ENCODE measurements around the gene CCDC186. TPM values are rescaled to one million over a fixed set of nuclear protein-coding genes. Genes with fewer than 3 reads are reported as not detected.
A peak's percentile ranks its signal among the peaks of the same experiment; 100 is the strongest.
"Not testable (repeated sequence)": the region's sequence is repeated elsewhere in the genome, so short reads cannot be mapped to it uniquely, and the experiment has no call there.

The CCDC186 gene
- total RNA-seq, 2 donors from 2014 or later, result 17.3 to 19.3 TPM

DNA sequence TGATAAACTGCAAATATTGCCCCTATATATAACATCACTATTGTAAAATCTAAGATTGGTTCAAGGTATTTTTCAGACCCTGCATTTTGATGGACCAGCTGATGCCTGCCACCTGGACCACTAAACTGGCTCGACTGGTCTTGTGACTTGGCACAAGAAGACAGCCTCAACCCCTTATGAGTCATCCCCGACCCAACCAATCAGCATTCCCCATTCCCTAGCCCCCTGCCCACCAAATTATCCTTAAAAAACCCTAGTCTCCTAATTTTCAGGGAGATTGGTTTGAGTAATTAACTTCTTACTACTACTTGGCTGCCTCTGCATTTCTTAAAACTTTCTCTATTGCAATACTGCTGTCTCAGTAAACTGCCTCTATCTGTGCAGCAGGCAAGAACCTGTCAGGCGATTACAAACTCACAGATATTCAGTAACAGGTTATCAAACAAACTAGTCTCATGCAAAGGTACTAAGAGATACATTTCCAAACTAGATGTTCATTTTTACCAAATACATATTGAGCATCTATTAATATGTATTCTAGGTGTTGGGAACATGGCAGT is 5.5 kb downstream of the CCDC186 start:
- ATAC-seq (replicated peaks in 1 of 2) (no peak), DNase-seq (no peak)
- peaks cover 3 to 16% of the 10 kb centered on the region in 2 donors for H3K36me3 Mint-ChIP-seq (ENCODE audit: insufficient read depth in 2 of 2)
- peaks cover 2 to 4% of the 10 kb centered on the region in 2 donors for H3K9me3 Mint-ChIP-seq
- H3K27me3 Mint-ChIP-seq (ENCODE audit: low read depth), result no peaks in the 10 kb centered on the region
- no peak overlapping the region for H3K27ac Mint-ChIP-seq
- H3K4me3 Mint-ChIP-seq, result no peak overlapping the region
- H3K4me1 Mint-ChIP-seq (ENCODE audit: low read depth), result peaks cover 46% of the 10 kb centered on the region

DNA sequence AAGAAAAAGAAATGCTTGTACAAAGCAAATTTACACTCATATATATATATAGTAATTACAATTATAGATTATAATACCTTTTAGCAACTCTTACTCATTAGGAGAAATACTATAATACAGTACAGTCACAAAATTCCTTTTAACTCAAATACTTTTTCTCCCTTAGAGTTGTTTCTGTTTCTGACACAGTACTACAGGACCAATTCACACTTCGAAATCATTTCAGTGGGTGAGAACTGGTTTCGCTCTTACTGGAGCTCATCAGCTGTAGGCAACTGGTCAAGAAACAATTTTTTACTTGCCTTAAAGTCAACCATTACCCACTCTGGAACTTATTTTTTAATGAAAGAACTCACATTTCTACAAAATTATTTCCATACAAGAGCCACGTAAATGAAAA is 6.0 kb downstream of the CCDC186 start:
- DNase-seq (no peak), ATAC-seq (replicated peaks in 1 of 2) (peak in 1 of 2 donors; percentile 61)
- no peak overlapping the region for H3K27ac Mint-ChIP-seq
- no peak overlapping the region for H3K4me3 Mint-ChIP-seq
- H3K27me3 Mint-ChIP-seq (ENCODE audit: low read depth), result no peaks in the 10 kb centered on the region
- peaks cover 3 to 16% of the 10 kb centered on the region in 2 donors for H3K36me3 Mint-ChIP-seq (ENCODE audit: insufficient read depth in 2 of 2)
- H3K9me3 Mint-ChIP-seq, result peaks cover 2 to 4% of the 10 kb centered on the region in 2 donors
- H3K4me1 Mint-ChIP-seq (ENCODE audit: low read depth), result peaks cover 49% of the 10 kb centered on the region

DNA sequence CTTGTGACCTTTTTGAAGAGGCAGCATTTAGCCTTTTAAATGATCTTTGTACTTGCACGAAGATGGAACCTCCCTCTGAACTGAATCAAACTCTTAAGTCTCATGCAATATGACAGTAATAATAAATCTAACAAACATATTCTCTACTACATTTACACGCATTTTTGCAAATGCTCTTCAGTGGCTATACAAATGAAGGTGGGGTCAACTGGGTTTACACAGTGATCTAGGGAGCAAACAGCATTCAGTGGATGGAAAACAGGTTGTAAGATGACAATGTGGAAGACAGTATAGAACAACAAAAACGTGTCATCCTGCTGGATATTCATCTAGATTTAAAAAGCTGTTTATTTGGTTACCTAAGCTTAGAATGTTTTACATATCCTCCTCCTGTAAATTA is 7.5 kb downstream of the CCDC186 start:
- peaks cover 2 to 4% of the 10 kb centered on the region in 2 donors for H3K9me3 Mint-ChIP-seq
- no peak overlapping the region for H3K4me3 Mint-ChIP-seq
- H3K36me3 Mint-ChIP-seq (ENCODE audit: insufficient read depth in 2 of 2), result peaks cover 3 to 16% of the 10 kb centered on the region in 2 donors
- no peak for DNase-seq
- no peak overlapping the region for H3K27ac Mint-ChIP-seq
- H3K4me1 Mint-ChIP-seq (ENCODE audit: low read depth), result peaks cover 35% of the 10 kb centered on the region
- ATAC-seq (replicated peaks in 1 of 2), result no peak
- no peaks in the 10 kb centered on the region for H3K27me3 Mint-ChIP-seq (ENCODE audit: low read depth)

DNA sequence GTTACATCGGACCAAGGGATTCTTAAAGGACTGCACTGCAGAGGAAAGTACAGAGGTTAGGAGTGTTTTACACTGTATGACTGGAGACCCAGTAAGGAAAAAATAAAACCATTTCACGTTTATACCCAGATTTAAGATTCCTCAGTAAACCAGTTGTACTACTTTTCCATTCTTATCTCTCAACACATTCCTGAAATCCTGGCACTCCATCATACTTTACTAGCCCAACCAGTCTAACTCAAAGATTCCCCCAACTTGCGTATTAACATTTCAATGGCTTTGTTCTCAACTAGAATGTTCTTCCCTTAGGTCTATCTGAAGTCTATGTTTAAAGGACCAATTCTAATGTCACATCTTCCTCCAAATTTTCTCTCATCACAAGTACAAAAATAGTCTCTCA is 8.0 kb downstream of the CCDC186 start:
- no peaks in the 10 kb centered on the region for H3K27me3 Mint-ChIP-seq (ENCODE audit: low read depth)
- peaks cover 34% of the 10 kb centered on the region for H3K4me1 Mint-ChIP-seq (ENCODE audit: low read depth)
- no peak for DNase-seq
- ATAC-seq (replicated peaks in 1 of 2), result no peak
- H3K36me3 Mint-ChIP-seq (ENCODE audit: insufficient read depth in 2 of 2), result peaks cover 3 to 16% of the 10 kb centered on the region in 2 donors
- peaks cover 2 to 4% of the 10 kb centered on the region in 2 donors for H3K9me3 Mint-ChIP-seq
- H3K27ac Mint-ChIP-seq, result no peak overlapping the region
- H3K4me3 Mint-ChIP-seq, result no peak overlapping the region

DNA sequence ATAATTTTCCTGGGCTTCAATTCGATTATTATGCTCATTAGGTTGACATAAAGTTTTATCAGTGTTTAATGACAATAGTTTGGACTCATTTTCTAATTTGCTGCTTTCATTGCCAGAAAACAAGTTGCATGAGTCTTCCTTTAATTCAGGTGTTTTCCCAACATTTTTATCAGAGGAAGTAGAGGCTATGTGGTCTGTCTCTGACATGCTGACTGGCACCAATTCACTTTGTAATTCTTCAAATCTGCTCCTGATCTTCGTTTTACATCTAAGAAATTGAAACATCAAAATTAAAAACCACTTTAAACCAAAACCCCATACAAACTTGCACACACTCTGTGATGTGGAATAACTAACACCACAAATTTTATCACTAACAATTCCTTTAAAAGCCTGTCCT is 10.9 kb downstream of the CCDC186 start:
- no peaks in the 10 kb centered on the region for H3K27me3 Mint-ChIP-seq (ENCODE audit: low read depth)
- ATAC-seq (replicated peaks in 1 of 2) (no peak), DNase-seq (no peak)
- no peak overlapping the region for H3K4me3 Mint-ChIP-seq
- H3K4me1 Mint-ChIP-seq (ENCODE audit: low read depth), result peaks cover 21% of the 10 kb centered on the region
- H3K27ac Mint-ChIP-seq, result peak overlapping the region; percentile 40
- H3K36me3 Mint-ChIP-seq (ENCODE audit: insufficient read depth in 2 of 2), result peaks cover 1 to 8% of the 10 kb centered on the region in 2 donors
- H3K9me3 Mint-ChIP-seq, result no peaks in the 10 kb centered on the region

DNA sequence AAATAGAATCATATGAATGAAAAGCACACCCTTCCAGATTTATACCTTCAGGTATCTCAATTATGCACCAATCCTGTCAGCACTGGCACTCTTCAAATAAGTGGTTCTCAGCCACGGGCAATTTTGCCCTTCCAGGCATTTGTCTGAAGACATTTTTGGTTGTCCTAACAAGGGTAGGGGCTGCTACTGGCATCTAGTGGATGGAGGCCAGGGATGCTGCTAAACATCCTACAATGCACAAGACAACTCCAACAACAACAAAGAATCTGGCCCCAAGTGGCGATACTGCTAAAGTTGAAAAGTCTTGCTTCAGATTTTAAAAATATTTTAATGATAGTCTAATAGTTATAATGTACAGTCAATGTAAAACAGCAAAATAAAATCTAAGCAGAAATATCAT is 16.1 kb downstream of the CCDC186 start:
- ATAC-seq (replicated peaks in 1 of 2) (no peak), DNase-seq (no peak)
- H3K36me3 Mint-ChIP-seq (ENCODE audit: insufficient read depth in 2 of 2), result peaks cover 0 to 2% of the 10 kb centered on the region in 2 donors
- no peak overlapping the region for H3K27ac Mint-ChIP-seq
- H3K9me3 Mint-ChIP-seq, result no peaks in the 10 kb centered on the region
- H3K4me3 Mint-ChIP-seq, result no peak overlapping the region
- peaks cover under 1% of the 10 kb centered on the region for H3K4me1 Mint-ChIP-seq (ENCODE audit: low read depth)
- no peaks in the 10 kb centered on the region for H3K27me3 Mint-ChIP-seq (ENCODE audit: low read depth)

DNA sequence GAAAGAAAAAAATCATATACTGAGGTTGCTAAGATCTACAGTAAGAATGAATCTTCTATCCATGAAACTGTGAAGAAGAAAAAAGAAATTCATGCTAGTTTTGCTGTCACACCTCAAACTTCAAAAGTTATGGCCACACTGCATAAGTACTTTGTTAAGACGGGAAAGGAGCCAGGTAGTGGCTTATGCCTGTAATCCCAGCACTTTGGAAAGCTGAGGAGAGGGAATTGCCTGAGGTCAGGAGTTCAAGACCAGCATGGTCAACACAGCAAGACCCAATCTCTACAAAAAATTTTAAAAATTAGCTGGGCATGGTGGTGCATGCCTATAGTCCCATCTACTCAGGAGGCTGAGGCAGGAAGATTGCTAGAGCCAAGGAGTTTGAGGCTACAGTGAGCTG is 22.1 kb downstream of the CCDC186 start:
- Mint-ChIP-seq H3K4me1 (ENCODE audit: low read depth) (peaks cover 3% of the 10 kb centered on the region), H3K27ac (peak overlapping the region; percentile 63), H3K36me3 (ENCODE audit: insufficient read depth in 2 of 2) (peaks cover 2 to 12% of the 10 kb centered on the region in 2 donors), H3K27me3 (ENCODE audit: low read depth) (no peaks in the 10 kb centered on the region), H3K9me3 (no peaks in the 10 kb centered on the region), H3K4me3 (no peak overlapping the region)
- DNase-seq (no peak), ATAC-seq (replicated peaks in 1 of 2) (no peak)

DNA sequence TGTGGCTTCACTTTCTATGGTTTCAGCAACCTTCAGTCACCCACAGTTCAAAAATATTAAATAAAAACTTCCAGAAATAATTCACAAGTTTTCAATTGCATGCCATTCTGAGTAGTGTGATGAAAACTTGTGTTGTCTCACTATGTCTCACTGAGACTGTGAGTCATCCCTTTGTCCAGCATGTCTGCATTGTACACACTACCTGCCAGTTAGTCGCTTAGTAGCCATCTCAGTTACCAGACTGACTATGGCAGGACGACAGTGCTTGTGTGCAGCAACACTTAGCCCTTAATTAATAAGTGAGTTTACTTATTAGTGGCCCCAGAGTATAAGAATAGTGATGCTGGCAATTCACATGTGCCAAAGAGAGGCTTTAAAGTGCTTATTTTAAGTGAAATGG is 22.5 kb downstream of the CCDC186 start:
- H3K9me3 Mint-ChIP-seq, result no peaks in the 10 kb centered on the region
- peak; percentile 31 to 79 for ATAC-seq (replicated peaks in 1 of 2)
- peaks cover 3% of the 10 kb centered on the region for H3K4me1 Mint-ChIP-seq (ENCODE audit: low read depth)
- no peaks in the 10 kb centered on the region for H3K27me3 Mint-ChIP-seq (ENCODE audit: low read depth)
- H3K4me3 Mint-ChIP-seq, result no peak overlapping the region
- DNase-seq, result no peak
- H3K27ac Mint-ChIP-seq, result no peak overlapping the region
- peaks cover 2 to 12% of the 10 kb centered on the region in 2 donors for H3K36me3 Mint-ChIP-seq (ENCODE audit: insufficient read depth in 2 of 2)

DNA sequence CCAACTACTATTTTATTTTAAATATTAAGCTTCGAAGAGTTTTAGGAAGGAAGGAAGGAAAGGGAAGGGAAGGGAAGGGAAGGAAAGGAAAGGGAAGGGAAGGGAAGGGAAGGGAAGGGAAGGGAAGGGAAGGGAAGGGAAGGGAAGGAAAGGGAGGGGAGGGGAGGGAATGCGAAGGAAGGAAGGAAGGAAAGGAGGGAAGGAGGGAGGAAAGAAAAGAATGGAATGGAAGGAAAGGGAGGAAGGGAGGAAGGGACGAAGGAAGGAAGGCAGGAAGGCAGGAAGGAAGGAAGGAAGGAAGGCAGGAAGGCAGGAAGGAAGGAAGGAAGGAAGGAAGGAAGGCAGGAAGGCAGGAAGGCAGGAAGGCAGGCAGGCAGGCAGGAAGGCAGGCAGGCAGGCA is 24.5 kb downstream of the CCDC186 start:
- not testable (repeated sequence) for ATAC-seq (replicated peaks in 1 of 2); H3K4me1 Mint-ChIP-seq (ENCODE audit: low read depth); H3K4me3 Mint-ChIP-seq; H3K27me3 Mint-ChIP-seq (ENCODE audit: low read depth); H3K9me3 Mint-ChIP-seq; H3K27ac Mint-ChIP-seq; DNase-seq
- peaks cover 2 to 14% of the 10 kb centered on the region in 2 donors for H3K36me3 Mint-ChIP-seq (ENCODE audit: insufficient read depth in 2 of 2)

DNA sequence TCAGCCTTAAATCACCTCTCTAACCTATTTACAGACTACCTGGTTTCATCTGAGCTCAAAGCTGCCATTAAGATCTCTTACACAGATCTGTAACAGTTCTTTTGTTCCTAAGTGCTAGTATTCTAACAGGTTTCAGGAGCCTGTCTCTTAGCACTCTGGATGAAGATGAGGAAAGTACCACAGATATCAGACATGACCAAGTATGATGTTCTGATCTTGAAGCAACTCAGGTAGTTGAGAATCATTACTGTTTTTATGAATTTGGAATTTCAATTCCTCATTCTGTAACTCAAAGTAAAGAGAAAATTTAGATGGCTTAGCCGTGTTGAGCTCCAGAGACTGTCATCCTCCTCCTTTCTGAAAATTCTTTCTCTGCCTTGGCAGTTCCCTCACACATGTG is 30.8 kb downstream of the CCDC186 start:
- Mint-ChIP-seq H3K27me3 (ENCODE audit: low read depth) (no peaks in the 10 kb centered on the region), H3K9me3 (no peaks in the 10 kb centered on the region), H3K27ac (no peak overlapping the region), H3K4me1 (ENCODE audit: low read depth) (no peaks in the 10 kb centered on the region), H3K4me3 (no peak overlapping the region), H3K36me3 (ENCODE audit: insufficient read depth in 2 of 2) (peaks cover 3 to 13% of the 10 kb centered on the region in 2 donors)
- DNase-seq (no peak), ATAC-seq (replicated peaks in 1 of 2) (no peak)

DNA sequence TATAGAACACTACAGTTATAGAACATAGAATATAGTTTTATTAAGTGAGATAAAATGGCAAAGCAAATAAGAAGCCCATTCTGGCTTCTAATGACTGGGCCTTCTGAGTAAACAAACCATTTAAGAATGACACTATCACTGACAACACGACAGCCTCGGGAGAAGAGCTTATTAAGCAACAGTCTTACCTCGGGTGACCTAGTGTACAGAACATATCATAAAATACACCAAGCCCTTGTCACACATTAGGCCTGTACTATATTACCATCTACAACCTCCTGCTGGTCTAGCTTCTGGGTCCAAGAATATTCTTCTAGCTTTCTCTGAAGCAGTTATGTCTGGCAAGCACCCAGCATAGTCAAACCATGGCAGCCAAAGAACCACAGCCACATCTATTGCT is 32.0 kb downstream of the CCDC186 start:
- no peaks in the 10 kb centered on the region for H3K9me3 Mint-ChIP-seq
- no peak overlapping the region for H3K4me3 Mint-ChIP-seq
- H3K36me3 Mint-ChIP-seq (ENCODE audit: insufficient read depth in 2 of 2), result peaks cover 3 to 5% of the 10 kb centered on the region in 2 donors
- no peaks in the 10 kb centered on the region for H3K4me1 Mint-ChIP-seq (ENCODE audit: low read depth)
- H3K27me3 Mint-ChIP-seq (ENCODE audit: low read depth), result no peaks in the 10 kb centered on the region
- no peak for DNase-seq
- no peak overlapping the region for H3K27ac Mint-ChIP-seq
- ATAC-seq (replicated peaks in 1 of 2), result no peak

DNA sequence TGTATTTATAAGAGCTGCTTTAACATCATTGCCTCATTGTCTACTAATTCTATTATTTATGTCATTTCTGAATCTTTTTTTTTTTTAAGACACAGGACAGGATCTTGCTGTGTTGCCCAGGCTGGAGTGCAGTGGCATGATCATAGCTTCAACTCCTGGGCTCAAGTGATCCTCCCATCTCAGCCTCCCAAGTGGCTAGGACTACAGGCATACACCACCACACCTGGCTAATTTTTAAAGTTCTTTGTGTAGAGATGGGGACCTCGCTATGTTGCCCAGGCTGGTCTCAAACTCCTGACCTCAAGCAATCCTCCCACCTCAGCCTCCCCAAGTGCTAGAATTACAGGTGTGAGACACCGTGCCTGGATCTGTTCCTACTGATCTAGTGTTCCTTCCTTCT is 33.2 kb downstream of the CCDC186 start:
- H3K27ac Mint-ChIP-seq, result not testable (repeated sequence)

DNA sequence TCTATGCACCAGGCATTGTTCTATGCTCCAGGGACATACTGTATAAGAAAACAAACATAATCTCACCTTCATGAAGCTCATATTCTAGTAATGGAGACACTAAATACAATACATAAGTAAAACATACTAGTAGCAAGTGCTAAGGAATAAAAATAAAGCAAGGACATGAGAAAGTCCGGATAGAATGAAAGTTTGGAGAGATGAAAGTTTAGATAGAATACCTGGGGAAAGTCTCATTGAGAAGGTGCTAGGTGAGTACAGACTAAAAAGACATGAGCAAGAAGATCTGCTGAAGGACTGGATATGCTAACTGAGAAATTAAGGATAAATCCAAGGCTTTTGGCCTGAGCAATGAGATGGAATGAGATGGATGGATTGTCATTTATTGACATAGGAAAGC is 34.0 kb downstream of the CCDC186 start:
- no peak overlapping the region for H3K4me3 Mint-ChIP-seq
- H3K27ac Mint-ChIP-seq, result no peak overlapping the region
- no peaks in the 10 kb centered on the region for H3K27me3 Mint-ChIP-seq (ENCODE audit: low read depth)
- DNase-seq (no peak), ATAC-seq (replicated peaks in 1 of 2) (no peak)
- peaks cover 3% of the 10 kb centered on the region in 2 donors for H3K36me3 Mint-ChIP-seq (ENCODE audit: insufficient read depth in 2 of 2)
- H3K9me3 Mint-ChIP-seq, result no peaks in the 10 kb centered on the region
- no peaks in the 10 kb centered on the region for H3K4me1 Mint-ChIP-seq (ENCODE audit: low read depth)

More for the DNA sequence above, 33.2 kb downstream of the CCDC186 start:
- not testable (repeated sequence) for H3K4me3 Mint-ChIP-seq; H3K27me3 Mint-ChIP-seq (ENCODE audit: low read depth); ATAC-seq (replicated peaks in 1 of 2); DNase-seq; H3K4me1 Mint-ChIP-seq (ENCODE audit: low read depth); H3K36me3 Mint-ChIP-seq (ENCODE audit: insufficient read depth in 2 of 2); H3K9me3 Mint-ChIP-seq

DNA sequence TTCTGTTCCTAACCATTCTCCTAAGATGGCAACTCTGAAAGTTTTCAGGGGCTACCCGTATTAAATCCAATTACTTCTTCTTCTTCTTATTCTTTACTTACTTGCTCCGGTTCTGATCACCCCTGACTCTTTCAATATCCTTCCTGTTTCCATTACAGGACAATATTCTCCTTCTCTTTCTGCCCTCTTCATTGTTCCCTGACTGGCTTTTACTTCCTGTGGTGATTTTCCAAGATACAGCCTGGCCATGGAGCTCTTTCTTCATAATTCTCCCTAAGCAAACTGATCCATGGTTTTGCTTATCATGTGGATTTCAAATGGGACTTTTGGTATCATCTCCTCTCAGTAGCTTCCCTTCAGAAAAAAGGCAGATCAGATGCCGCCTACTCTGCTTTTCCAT is 35.4 kb downstream of the CCDC186 start:
- no peaks in the 10 kb centered on the region for H3K27me3 Mint-ChIP-seq (ENCODE audit: low read depth)
- no peaks in the 10 kb centered on the region for H3K4me1 Mint-ChIP-seq (ENCODE audit: low read depth)
- H3K36me3 Mint-ChIP-seq (ENCODE audit: insufficient read depth in 2 of 2), result peaks cover 3 to 7% of the 10 kb centered on the region in 2 donors
- no peak overlapping the region for H3K4me3 Mint-ChIP-seq
- DNase-seq (no peak), ATAC-seq (replicated peaks in 1 of 2) (no peak)
- no peak overlapping the region for H3K27ac Mint-ChIP-seq
- H3K9me3 Mint-ChIP-seq, result no peaks in the 10 kb centered on the region

Measured in activated T-cell treated with anti-CD3 and anti-CD28 coated beads, Interleukin-2, amount 50 U/mL, for 72 hours (primary cell).